Epithelial cell of proximal tubule (primary cell): ENCODE measurements around the gene TBC1D22A. TPM values are rescaled to one million over a fixed set of nuclear protein-coding genes. Genes with fewer than 3 reads are reported as not detected.

Experiments used
- DNase-seq: peaks from one replicate; pipeline ENCODE4 v3.0.0-alpha.2; 2011; ENCODE audit warnings: low read depth
- H3K4me3 ChIP-seq: 2 replicates; pipeline ENCODE4 v1.5.1; 2011; ENCODE audit warnings: low read depth, mild to moderate bottlenecking, low read length
- CTCF ChIP-seq: conservative IDR thresholded peaks from 2 replicates; pipeline ENCODE4 v1.5.1; 2012; ENCODE audit warnings: low read depth, mild to moderate bottlenecking, low read length
- total RNA-seq: library from RNA; depleted of rRNA; stranded (reverse); fragments of >200 nt; gene quantifications from 2 replicates; pipeline ENCODE4 v1.2.3, GENCODE V29; 2015

TBC1D22A gene
- total RNA-seq, 1 donor from 2014 or later: 22.7 TPM

DNA sequence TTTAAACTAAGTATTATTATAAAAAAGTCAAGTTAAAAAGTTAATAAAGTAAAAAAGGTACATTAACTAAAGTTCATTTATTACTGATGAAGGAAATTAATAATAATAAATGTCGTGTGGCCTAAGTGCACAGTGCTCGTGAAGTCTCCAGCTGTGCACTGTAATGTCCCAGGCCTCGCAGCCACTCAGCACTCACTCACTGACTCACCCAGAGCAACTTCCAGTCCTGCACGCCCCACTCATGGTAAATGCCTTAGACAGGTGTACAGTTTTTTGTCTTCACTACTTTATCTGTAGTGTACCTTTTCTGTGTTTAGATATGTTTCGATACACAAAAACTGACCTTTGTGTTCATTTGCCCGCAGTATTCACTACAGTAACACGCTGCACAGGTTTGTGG is 175.5 kb downstream of the TBC1D22A start:
- no peak for TF ChIP-seq CTCF
- no peak for DNase-seq
- no peak overlapping the region for H3K4me3 ChIP-seq

DNA sequence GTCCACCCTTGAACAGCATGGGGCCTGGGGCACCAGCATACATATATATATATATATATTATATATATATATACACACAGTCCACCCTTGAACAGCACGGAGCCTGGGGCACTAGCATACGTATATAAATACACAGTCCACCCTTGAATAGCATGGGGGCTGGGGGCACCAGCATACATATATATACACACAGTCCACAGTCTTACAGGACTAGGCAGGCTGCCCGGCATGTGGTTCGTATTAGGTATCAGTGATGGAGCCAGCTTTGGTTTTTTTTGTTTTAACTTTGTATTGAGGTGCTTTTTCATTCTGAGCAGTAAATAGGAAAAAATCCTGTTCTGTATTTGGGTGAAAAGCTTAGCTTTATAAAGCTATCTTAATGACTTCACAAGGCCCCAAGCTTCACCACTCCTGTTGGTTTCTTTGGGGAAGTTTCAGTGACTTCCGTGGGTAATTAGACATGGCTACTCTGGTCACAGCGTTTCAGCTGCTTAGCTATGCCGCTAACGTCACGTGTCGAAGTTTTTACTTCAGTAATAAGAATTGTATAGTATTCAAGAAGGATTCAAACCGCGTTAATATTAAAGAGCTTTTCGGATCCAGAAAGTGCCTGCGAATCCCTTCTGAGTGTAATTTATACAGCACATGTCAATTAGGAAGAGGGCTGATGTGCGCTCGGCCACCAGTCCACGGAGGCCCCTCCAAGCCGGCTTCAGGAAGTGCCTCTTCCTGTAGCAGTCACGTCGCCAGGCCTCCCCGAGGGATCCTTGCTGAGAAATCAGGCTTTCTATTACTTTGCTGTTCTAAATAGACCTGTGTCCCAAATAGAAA is 179.7 kb downstream of the TBC1D22A start:
- no peak overlapping the region for H3K4me3 ChIP-seq
- no peak for DNase-seq
- no peak for TF ChIP-seq CTCF

DNA sequence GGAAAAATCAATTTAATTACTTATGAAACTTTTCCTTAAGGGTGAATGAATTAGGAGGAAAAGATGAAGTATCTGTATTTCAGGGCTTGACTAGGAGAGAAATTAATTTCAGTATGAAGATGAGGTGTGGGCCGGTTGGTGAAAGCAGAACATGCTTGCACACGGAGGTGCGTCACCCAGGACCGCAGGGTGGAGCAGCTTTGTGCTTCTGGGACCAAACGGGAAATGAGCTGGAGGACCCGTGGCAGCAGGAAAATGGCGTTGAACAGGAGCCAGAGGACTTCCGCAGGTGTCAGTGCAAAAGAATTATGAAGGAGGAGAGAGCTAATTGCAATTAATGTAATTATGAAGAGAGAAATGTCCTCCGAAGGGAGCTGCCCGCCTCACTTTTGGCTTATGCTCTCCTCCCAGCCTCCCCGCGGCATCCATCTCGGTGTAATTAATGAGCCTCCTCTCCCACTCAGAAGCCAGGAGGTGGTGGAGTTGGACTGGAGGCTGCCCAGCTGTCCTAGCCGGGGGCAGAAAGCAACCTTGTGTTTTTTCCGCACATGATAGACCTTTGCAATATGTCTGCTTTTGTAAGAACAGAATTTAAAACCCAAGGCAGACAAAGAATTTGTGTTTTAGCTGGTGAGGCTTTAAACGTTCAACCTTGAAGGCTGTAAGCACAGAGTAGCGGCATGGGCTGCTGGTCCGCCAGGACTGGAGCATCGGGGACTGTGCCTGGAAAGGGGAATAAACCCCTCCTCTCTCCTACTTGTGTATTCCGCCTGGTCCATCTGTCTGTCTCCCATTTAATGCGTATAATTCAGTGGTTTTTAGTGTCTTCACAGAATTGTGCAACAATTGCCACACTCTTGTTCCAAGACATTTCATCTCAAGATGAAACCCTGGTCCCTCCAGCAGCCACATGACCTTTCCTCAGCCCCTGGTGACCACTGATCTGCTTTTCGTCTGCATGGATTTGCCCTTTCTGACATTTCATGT is 180.6 kb downstream of the TBC1D22A start:
- TF ChIP-seq CTCF: no peak
- DNase-seq: no peak
- no peak overlapping the region for H3K4me3 ChIP-seq

DNA sequence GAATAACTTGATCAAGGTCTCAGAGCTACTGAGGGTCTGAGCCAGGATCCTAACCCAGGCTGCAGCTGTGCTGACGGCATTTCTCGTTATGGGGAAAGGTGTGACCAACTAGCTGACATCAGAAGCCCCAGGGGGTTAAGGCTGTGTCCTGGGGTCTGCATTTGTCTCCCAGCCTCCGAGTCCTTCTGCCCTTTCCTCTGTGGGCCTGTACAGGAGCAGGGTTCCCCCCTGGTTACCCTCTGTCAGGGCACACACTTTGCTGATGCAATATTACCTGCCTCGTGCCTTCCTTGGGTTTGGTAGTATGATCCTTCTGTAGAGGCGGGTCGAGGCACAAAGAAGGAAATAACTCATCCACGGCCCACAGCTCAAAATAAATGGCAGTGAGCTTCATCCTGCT is 183.0 kb downstream of the TBC1D22A start:
- TF ChIP-seq CTCF: no peak
- DNase-seq: no peak
- H3K4me3 ChIP-seq: no peak overlapping the region

- no peak for DNase-seq
- no peak for TF ChIP-seq CTCF
- H3K4me3 ChIP-seq: no peak overlapping the region
Measured at GRCh38 chr22:46946383-46946962, 184.0 kb downstream of the TBC1D22A start.

DNA sequence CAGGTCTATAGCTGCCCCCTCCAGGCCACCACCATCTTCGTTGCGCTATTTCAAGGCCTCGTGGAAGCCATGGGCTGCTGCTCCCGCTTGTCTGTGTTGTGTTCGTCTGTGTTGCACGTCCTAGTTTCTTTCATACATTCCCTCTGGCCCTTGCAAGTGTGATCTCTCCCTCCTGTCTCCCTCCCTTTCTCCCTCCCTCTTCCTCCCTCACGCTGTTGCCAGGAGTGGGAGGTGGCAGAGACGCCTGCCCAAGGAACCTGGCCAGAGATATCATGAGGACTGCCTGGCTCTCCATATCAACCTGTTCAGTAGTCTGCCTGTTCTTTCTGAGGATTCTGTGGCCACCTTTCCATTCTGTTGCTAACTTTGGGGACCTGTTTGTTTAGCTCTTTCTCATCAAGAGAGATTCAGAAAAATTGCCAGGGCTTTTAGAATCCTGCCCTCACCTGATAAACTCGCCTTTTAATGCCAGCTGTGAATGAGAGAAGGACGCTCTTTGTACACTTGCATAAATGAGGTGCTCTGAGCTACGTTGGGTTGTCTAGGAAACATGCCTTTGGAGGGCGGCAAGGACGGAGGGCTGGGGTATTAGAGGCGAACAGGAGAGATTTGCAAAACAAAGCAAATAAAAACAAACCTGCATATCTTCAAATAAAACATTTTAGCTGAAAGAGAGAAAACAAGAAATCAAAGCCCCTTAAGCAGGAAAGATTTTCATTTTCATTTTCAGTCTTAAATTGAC is 185.2 kb downstream of the TBC1D22A start:
- no peak overlapping the region for H3K4me3 ChIP-seq
- DNase-seq: no peak
- TF ChIP-seq CTCF: no peak
